Bronchial epithelial cell (primary cell): ENCODE data around the gene RTP5. TPM values are rescaled to one million over a fixed set of nuclear protein-coding genes. Genes with fewer than 3 reads are reported as not detected.

Source experiments
- DNase-seq: peaks from one replicate; pipeline ENCODE4 v3.0.0-alpha.2; 2010; ENCODE audit warnings: low read depth
- FAIRE-seq: peaks from 2 replicates; lab custom pipeline; 2011; peaks lifted over from hg19 to GRCh38; lab: Jason Lieb, UNC
- H3K27me3 ChIP-seq: 2 replicates; pipeline ENCODE4 v1.5.1; 2011; ENCODE audit warnings: low read length; ENCODE audit not compliant: control insufficient read depth, insufficient read depth
- H3K36me3 ChIP-seq: 2 replicates; pipeline ENCODE4 v1.5.1; 2011; ENCODE audit warnings: low read length; ENCODE audit not compliant: control insufficient read depth, insufficient read depth
- H3K4me3 ChIP-seq: 2 replicates; pipeline ENCODE4 v1.5.1; 2011; ENCODE audit warnings: mild to moderate bottlenecking, low read depth, low read length, control low read depth
- CTCF ChIP-seq: IDR thresholded peaks from 2 replicates; pipeline ENCODE4 v1.5.1; 2011; ENCODE audit warnings: mild to moderate bottlenecking, moderate library complexity, low read length, control low read depth, inconsistent platforms; ENCODE audit not compliant: insufficient read depth, severe bottlenecking
- total RNA-seq: library from RNA; depleted of rRNA; stranded (reverse); fragments of >200 nt; gene quantifications from 2 replicates; pipeline ENCODE4 v1.2.1, GENCODE V29; 2014

The RTP5 gene
- total RNA-seq, 1 donor from 2014 or later: not detected

DNA sequence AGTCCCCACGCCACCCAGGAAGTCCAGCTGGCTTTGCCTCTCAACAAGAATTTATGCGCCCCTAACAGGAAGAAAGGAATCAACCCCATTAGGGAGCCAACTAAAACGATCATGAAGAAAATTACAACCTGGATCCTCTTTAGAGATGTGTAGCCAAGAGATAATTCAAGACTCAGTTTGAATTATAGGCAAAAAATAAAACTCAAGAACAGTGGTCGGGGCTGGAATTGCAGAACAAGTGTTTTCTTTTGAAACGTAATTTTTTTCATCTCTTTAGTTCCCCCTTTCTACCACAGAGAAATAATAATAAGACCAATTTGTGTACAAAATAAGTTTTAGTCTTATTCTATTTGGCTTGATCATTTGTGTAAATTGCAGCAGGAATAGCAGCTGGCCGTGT lies 33.2 kb upstream of the RTP5 start:
- no peak for TF ChIP-seq CTCF
- FAIRE-seq (no peak), DNase-seq (no peak)
- no peaks in the 10 kb centered on the region for H3K36me3 ChIP-seq
- no peak overlapping the region for H3K4me3 ChIP-seq
- no peaks in the 10 kb centered on the region for H3K27me3 ChIP-seq

DNA sequence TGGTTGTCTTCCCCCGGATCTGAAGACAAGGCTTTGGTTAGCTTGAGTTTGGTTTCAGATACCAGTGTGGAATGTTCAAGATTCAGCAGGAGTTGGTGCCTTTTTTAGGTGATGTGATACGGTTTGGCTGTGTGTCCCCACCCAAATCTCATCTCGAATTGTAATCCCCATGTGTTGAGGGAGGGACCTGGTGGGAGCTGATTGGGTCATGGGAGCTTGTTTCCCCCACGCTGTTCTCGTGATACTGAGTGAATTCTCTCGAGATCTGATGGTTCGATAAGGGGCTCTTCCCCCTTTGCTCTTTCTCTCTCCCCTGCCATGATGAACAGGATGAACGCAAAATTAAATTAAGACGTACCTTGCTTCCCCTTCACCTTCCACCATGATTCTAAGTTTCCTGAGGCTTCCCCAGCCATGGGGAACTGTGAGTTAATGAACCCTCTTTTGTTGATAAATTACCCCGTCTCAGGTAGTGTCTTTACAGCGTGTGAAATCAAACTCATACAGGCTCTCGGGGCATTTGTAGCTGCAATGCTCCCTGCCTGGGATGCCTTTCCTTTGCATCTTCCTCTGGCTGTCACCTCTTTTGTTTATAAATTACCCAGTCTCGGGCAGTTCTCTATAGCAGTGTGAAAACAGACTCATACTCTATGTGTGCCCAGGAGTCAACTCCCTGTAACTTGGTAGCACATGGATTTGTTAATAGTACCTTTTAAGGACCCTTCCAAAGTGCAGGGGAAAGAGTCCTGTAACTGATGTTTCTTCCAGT lies 32.1 kb upstream of the RTP5 start:
- DNase-seq (no peak), FAIRE-seq (no peak)
- Histone ChIP-seq H3K27me3 (no peaks in the 10 kb centered on the region), H3K36me3 (no peaks in the 10 kb centered on the region), H3K4me3 (no peak overlapping the region)
- no peak for TF ChIP-seq CTCF

DNA sequence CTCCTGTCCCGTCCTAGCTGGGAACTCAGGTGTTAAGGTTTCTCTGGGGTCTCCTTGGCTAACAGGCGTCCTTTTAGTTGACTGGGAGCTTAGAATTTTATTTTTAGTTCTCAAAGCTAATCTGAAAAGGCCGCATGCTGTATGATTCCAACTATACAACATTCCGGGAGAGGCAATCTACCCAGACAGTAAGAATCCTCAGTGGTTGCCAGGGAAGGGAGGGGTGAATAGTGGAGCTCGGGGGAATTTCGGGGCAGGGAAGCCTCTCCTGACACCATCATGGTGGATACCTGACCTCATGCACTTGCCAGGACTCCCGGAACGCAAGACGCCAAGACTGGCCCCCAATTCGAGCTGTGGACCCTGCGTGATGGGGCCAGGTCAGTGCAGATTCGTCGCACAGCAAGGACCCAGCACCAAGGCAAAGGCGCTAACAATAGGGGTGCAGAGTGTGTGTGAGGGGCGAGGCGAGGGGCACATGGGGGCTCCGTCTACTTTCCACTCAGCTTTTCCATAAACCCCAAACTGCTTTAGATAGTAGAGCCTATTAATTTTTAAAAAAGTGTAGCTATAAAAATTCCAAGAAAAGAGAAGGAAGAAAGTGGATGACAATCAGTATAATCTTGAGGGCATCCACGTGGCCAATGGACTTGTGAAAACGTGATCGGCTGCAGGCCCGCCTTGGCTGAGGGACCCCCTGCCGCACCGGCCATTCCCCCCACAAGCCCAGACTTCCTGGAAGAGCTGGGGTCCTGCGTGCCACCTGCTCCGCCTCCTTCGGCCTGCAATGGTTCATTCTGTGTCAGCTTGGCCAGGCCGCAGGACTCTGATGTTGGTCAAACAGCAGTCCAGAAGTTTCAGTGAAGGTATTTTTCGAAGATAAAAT lies 28.1 kb upstream of the RTP5 start:
- DNase-seq: no peak
- FAIRE-seq: no peak
- H3K36me3 ChIP-seq: no peaks in the 10 kb centered on the region
- H3K27me3 ChIP-seq: no peaks in the 10 kb centered on the region
- H3K4me3 ChIP-seq: no peak overlapping the region
- no peak for TF ChIP-seq CTCF

DNA sequence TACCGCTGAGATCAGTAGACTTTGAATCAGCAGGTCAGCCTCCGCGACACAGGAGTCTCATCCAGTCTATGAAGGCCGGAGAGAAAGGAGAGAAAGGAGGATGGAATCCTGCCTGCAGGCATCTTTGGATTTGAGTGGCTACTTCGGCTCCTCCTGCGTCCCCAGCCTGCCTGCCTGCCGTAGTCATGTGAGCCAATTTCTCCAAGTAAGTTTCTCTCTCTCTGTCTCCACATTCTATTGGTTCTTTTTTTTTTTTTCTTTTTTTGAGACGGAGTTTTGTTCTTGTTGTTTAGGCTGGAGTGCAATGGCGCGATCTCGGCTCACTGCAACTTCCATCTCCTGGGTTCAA lies 27.5 kb upstream of the RTP5 start:
- TF ChIP-seq CTCF: no peak
- Histone ChIP-seq H3K27me3 (no peaks in the 10 kb centered on the region), H3K4me3 (no peak overlapping the region), H3K36me3 (no peaks in the 10 kb centered on the region)
- FAIRE-seq: no peak
- DNase-seq: no peak

GRCh38 chr2:241842620-241843211 lies 26.8 kb upstream of the RTP5 start:
- no peak overlapping the region for H3K4me3 ChIP-seq
- H3K36me3 ChIP-seq: no peaks in the 10 kb centered on the region
- FAIRE-seq (no peak), DNase-seq (no peak)
- TF ChIP-seq CTCF: no peak
- no peaks in the 10 kb centered on the region for H3K27me3 ChIP-seq
